GM12801 (cell line): ENCODE measurements around the gene IL15.

Source experiments
- TF ChIP-seq, protein P1 (sequence below): IDR thresholded peaks from one replicate; pipeline ENCODE4 v1.5.1; 2011; ENCODE audit warnings: control low read depth; ENCODE audit not compliant: insufficient read length; ENCODE audit errors: extremely low read depth

Gene IL15

DNA sequence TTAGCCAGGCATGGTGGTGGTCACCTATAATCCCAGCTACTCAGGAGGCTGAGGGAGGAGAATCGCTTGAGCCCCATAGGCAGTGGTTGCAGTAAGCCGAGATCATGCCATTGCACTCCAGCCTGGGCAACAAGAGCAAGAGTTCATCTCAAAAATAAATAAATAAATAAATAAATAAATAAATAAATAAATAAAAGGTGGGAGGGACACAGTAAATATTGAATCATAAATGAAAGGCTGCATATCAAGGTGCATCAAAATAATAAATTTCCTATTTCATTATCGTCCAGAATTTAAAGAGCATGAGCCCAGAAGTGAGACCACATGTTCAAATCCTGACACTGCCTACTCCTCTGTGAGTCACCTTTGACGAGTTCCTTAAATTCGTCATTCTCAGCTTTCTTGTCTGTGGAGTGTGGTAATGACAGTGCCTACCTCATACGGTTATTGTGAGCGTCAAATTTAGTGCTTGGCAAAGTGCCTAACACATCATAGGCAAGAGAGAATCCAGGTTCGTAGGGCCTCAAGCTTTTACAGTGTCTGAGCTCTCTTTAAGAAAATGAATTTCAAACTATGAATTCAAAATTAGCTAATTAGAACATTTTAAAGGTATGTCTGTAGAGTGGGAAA is 49.9 kb downstream of the IL15 start:
- TF ChIP-seq, protein P1, sequence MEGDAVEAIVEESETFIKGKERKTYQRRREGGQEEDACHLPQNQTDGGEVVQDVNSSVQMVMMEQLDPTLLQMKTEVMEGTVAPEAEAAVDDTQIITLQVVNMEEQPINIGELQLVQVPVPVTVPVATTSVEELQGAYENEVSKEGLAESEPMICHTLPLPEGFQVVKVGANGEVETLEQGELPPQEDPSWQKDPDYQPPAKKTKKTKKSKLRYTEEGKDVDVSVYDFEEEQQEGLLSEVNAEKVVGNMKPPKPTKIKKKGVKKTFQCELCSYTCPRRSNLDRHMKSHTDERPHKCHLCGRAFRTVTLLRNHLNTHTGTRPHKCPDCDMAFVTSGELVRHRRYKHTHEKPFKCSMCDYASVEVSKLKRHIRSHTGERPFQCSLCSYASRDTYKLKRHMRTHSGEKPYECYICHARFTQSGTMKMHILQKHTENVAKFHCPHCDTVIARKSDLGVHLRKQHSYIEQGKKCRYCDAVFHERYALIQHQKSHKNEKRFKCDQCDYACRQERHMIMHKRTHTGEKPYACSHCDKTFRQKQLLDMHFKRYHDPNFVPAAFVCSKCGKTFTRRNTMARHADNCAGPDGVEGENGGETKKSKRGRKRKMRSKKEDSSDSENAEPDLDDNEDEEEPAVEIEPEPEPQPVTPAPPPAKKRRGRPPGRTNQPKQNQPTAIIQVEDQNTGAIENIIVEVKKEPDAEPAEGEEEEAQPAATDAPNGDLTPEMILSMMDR: no peak

DNA sequence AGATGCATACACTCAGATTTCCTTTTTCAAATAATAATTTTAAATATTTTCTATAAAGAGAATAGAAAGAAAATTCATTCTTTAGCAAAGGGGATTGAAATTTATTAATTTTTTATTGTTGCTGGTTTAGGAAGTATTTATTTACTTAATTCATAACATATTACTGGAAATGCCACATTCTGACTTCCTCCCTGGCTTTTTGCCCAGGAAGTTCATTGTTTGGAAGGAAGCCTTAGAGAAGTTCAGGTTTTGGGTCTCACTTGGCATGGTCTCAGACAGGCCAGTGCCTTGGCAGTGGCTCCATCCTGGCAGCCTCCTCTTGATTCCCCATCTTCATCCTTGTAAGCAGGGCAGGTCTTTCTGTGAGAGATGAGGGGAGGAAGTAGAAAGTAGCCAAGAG is 50.5 kb downstream of the IL15 start:
- TF ChIP-seq, protein P1: no peak

DNA sequence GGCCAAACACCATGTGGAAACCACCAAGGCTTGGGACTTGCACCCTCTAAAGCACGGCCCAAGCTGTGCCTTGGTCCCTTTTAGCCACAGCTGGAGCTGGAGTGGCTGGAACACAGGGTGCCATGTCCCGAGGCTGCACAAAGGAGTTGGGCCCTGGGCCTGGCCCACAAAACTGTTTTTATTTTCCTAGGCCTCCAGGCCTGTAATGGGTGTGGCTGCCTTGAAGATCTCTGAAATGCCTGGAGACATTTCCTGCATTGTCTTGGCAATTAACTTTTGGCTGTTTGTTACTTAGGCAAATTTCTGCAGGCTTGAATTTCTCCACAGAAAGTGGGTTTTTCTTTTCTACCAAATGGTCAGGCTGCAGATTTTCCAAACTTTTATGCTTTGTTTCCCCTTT is 55.7 kb downstream of the IL15 start:
- TF ChIP-seq, protein P1: no peak

DNA sequence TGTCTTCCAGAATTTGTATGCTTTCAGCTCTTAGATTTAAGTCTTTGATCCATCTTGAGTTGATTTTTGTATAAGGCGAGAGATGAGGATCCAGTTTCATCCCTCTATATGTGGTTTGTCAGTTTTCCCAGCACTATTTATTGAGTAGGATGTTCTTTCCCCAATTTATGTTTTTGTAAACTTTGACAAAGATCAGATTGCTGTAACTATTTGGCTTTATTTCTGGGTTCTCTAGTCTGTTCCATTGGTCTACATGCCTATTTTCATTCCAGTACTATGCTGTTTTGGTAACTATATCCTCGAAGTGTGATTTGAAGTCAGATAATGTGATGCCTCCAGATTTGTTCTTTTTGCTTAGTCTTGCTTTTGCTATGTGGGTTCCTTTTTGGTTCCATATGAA is 60.7 kb downstream of the IL15 start:
- TF ChIP-seq, protein P1: no peak

DNA sequence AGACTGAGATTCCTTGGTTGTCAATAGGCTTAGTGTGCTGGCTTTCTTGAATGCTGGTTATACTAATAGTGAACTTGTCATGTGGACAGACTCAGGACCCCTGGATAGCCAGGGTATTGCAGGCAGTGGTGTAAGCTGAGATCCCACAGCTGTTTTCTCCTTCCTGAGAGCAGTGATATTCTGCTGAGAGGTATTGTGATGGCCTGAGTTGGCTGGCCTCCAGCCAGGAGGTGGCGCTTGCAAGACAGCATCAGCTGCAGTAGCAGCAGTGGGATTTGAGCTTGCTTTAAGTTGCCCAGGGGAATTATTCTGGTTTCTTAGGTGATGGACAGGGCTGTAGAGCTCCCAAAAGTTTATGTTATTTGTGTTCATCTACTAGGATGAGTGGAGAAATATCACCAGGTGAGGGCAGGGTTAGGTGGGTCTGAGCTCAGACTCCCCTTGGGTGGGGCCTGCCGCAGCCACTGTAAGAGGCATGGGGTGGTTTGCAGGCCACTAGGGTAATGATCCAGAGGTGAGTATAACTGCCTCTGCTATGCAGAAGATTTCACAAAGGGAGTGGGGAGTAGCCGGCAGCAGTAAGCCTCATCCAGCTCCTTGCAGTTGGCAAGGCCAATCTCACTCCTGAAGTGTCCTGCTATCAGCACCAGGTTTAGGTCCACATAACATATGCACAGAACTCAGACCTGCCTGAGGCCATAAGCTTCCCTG is 66.2 kb downstream of the IL15 start:
- TF ChIP-seq, protein P1: no peak

DNA sequence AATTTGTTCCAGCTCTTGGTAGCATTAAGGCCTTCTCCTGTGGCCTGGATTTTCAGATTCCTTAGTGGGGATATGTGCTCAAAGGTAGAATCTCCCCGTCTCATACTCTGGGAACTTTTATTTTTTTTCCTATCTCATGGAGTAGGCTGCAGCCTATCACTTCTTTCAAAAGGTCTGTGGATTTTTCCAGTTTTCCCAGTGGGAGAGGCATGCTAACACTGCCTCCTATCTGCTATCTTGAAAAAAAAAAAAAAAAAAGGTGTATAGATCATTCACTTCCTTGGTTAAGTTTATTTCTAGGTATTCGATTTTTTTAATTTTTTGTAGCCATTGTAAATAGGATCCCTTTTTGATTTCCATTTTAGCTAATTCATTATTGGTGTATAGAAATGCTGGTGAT is 67.1 kb downstream of the IL15 start:
- TF ChIP-seq, protein P1: no peak

DNA sequence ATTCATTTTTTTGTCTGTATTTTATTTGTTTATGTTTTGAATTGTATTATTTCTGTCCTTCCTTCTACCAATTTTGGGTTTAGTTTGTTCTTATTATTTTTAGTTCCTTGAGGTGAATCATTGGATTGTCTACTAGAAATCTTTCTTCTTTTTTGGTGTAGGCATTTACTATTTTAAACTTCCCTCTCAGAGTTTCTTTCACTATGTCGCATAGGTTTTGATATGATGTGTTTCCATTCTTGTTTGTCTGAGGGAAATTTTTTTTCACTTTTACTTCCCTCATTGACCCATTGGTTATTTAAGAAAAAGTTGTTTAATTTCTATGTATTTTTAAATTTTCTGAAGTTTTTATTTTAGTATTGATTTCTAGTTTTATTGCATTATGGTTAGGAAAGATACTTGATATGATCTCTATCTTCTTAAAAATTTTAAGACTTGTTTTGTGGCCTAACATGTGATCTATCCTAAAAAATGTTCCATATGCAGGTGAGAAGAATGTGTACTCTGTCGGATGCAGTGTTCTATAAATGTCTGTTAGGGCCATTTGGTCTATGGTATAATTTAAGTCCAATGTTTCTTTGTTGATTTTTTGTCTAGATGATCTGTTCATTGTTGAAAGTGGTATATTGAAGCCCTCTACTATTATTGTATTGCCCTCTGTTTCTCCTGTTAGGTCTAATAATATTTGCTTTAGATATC is 68.8 kb downstream of the IL15 start:
- TF ChIP-seq, protein P1: no peak
